Transverse colon (tissue), 4 donors: ENCODE measurements around the gene NAA11. TPM values are rescaled to one million over a fixed set of nuclear protein-coding genes. Genes with fewer than 3 reads are reported as not detected.
"Not testable (repeated sequence)": the region's sequence is repeated elsewhere in the genome, so short reads cannot be mapped to it uniquely, and the experiment has no call there.

ENCODE experiments used
- DNase-seq: peaks from one replicate; pipeline ENCODE4 v3.0.0-alpha.2; 2019
- H3K27ac ChIP-seq, 4 donors: fragments of 200-600 bp; sonication (generic); 2 replicates each; pipeline ENCODE4 v1.5.1; 2016 to 2018; ENCODE audit warnings: inconsistent platforms in 4 of 4
- H3K27me3 ChIP-seq: fragments of 200-600 bp; sonication (generic); 2 replicates; pipeline ENCODE4 v1.5.1; 2017; ENCODE audit warnings: inconsistent platforms
- H3K36me3 ChIP-seq, 4 donors: fragments of 200-600 bp; sonication (generic); 2 replicates each; pipeline ENCODE4 v1.5.1; 2017 to 2019; ENCODE audit warnings: inconsistent platforms in 4 of 4
- H3K4me1 ChIP-seq, 4 donors: fragments of 200-600 bp; sonication (generic); 2 replicates each; pipeline ENCODE4 v1.5.1; 2017 to 2020; ENCODE audit warnings: inconsistent platforms in 4 of 4
- H3K4me3 ChIP-seq, 4 donors: fragments of 200-600 bp; sonication (generic); 1 replicate in 1 of 4; 2 replicates in 3 of 4; pipeline versions ENCODE4 v1.5.1 to v1.6.1; 2017 to 2019; ENCODE audit warnings: inconsistent platforms in 4 of 4
- H3K9me3 ChIP-seq, 2 donors: fragments of 200-600 bp; sonication (generic); 2 replicates each; pipeline ENCODE4 v1.5.1; 2017 to 2019; ENCODE audit warnings: inconsistent platforms in 2 of 2
- EP300 ChIP-seq: sonication (generic); formaldehyde crosslinking; IDR thresholded peaks from one replicate; pipeline ENCODE4 v1.6.1; 2017; ENCODE audit warnings: antibody characterized with exemption, low read depth
- POLR2A ChIP-seq: fragments of 450-650 bp; IDR thresholded peaks from one replicate; pipeline ENCODE4 v1.6.1; 2016; ENCODE audit warnings: antibody characterized with exemption, mild to moderate bottlenecking, moderate library complexity
- POLR2AphosphoS5 ChIP-seq, 3 donors: sonication (generic); formaldehyde crosslinking; IDR thresholded peaks; one replicate each; pipeline ENCODE4 v1.6.1; 2016; ENCODE audit warnings: antibody characterized with exemption in 3 of 3
- WGBS, 2 donors: methylation state at CpG; one replicate each; pipeline ENCODE4 v1.1.5; 2018; ENCODE audit warnings: low coverage in 1 of 2; 5-methylcytosine and 5-hydroxymethylcytosine counted together
- in situ Hi-C, 4 donors: fragments of 200-750 bp; cut with MboI; loops; one replicate each; pipeline versions ENCODE4 v1.15.0 to v1.15.1; 2017; ENCODE audit warnings: low sequenced_read_pairs in 3 of 4, low pct_ligation_motif_present in 1 of 4, low pct_unique_long_range_greater_than_20kb in 1 of 4
- intact Hi-C: fragments of 100-400 bp; cut with DNase I; formaldehyde crosslinking; loops from one replicate; pipeline ENCODE4 v1.15.1; 2023; ENCODE audit warnings: low total_unique reads
- total RNA-seq, 4 donors: library from RNA; depleted of rRNA; stranded (reverse); fragments of >200 nt; gene quantifications; one replicate each; pipeline ENCODE4 v1.1.0, GENCODE V29; 2016
- TF ChIP-seq, protein P1 (sequence below), 5 experiments: fragments of 200-600 bp in 3 of 5; fragments of 450-650 bp in 2 of 5; sonication (generic) in 3 of 5; IDR thresholded peaks; 1 replicate in 2 of 5; 2 replicates in 3 of 5; pipeline ENCODE4 v1.5.1; 2016 to 2017; ENCODE audit warnings: antibody characterized with exemption in 5 of 5, inconsistent platforms in 3 of 5, mild to moderate bottlenecking in 2 of 5, moderate library complexity in 1 of 5

NAA11 gene
- total RNA-seq, 4 donors from 2014 or later, result not detected

DNA sequence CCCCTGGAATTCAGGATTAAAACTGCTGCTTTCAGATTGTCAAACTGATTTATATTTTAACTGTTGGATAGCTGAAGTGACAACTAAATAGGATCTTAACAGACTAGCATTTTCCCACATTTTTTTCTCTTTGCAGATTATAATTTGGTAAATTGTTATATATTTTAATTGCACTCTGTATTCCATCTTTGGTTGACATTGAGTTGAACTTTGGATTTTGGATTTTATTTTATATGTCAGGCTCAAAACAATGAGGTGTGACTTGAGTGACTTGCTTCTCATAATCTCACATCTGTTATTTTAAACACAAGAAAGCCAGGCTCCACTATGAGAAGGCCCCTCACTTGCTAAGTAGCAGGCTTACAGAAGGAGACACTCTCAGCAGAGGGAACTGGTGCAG, 38.1 kb downstream of the NAA11 start:
- intact Hi-C loops, result no loop called here
- DNase-seq, result no peak
- H3K9me3 ChIP-seq, result no peaks in the 10 kb centered on the region
- TF ChIP-seq POLR2AphosphoS5 (IDR thresholded peaks at IDR 0.05) (no peak), POLR2A (no peak), EP300 (no peak)
- TF ChIP-seq, protein P1, sequence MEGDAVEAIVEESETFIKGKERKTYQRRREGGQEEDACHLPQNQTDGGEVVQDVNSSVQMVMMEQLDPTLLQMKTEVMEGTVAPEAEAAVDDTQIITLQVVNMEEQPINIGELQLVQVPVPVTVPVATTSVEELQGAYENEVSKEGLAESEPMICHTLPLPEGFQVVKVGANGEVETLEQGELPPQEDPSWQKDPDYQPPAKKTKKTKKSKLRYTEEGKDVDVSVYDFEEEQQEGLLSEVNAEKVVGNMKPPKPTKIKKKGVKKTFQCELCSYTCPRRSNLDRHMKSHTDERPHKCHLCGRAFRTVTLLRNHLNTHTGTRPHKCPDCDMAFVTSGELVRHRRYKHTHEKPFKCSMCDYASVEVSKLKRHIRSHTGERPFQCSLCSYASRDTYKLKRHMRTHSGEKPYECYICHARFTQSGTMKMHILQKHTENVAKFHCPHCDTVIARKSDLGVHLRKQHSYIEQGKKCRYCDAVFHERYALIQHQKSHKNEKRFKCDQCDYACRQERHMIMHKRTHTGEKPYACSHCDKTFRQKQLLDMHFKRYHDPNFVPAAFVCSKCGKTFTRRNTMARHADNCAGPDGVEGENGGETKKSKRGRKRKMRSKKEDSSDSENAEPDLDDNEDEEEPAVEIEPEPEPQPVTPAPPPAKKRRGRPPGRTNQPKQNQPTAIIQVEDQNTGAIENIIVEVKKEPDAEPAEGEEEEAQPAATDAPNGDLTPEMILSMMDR (IDR thresholded peaks at IDR 0.05), result no peak
- H3K4me3 ChIP-seq, result no peak overlapping the region
- H3K27ac ChIP-seq, result peak overlapping the region in 2 of 4 donors; percentile 16 to 24
- H3K36me3 ChIP-seq, result no peaks in the 10 kb centered on the region
- H3K27me3 ChIP-seq, result no peaks in the 10 kb centered on the region
- in situ Hi-C loops, result no loop called here
- peaks cover 2 to 31% (median 12%) of the 10 kb centered on the region in 4 donors for H3K4me1 ChIP-seq

DNA sequence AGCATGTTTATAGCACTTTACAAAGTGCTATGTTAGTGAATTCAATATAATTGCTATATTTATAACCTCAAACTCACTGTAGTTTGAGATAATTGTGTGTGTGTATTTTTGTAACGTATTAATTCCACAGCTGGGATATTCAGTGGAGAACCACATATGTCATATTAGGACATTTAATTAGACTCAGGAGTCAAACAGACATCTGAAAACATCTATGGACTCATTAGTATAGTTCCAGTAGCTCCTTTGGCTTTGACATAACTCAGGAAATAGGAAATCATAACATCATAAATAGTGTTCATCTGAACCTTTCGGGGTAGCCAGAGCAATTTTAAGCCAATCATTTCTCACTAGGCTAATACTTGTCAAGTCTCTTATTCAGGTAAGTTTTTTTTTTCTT, 38.8 kb downstream of the NAA11 start:
- H3K36me3 ChIP-seq, result no peaks in the 10 kb centered on the region
- in situ Hi-C loops (no loop called here), intact Hi-C loops (no loop called here)
- no peaks in the 10 kb centered on the region for H3K27me3 ChIP-seq
- H3K4me3 ChIP-seq, result no peak overlapping the region
- TF ChIP-seq POLR2A, result no peak
- TF ChIP-seq EP300, result no peak
- no peak for TF ChIP-seq POLR2AphosphoS5 (IDR thresholded peaks at IDR 0.05)
- TF ChIP-seq, protein P1 (IDR thresholded peaks at IDR 0.05), result no peak
- H3K27ac ChIP-seq, result peak overlapping the region in 1 of 4 donors; percentile 24
- 55 to 75% methylated on average over 2 of the region's 2 CpGs for WGBS, 2 donors
- peaks cover 2 to 31% (median 12%) of the 10 kb centered on the region in 4 donors for H3K4me1 ChIP-seq
- H3K9me3 ChIP-seq, result no peaks in the 10 kb centered on the region
- no peak for DNase-seq

DNA sequence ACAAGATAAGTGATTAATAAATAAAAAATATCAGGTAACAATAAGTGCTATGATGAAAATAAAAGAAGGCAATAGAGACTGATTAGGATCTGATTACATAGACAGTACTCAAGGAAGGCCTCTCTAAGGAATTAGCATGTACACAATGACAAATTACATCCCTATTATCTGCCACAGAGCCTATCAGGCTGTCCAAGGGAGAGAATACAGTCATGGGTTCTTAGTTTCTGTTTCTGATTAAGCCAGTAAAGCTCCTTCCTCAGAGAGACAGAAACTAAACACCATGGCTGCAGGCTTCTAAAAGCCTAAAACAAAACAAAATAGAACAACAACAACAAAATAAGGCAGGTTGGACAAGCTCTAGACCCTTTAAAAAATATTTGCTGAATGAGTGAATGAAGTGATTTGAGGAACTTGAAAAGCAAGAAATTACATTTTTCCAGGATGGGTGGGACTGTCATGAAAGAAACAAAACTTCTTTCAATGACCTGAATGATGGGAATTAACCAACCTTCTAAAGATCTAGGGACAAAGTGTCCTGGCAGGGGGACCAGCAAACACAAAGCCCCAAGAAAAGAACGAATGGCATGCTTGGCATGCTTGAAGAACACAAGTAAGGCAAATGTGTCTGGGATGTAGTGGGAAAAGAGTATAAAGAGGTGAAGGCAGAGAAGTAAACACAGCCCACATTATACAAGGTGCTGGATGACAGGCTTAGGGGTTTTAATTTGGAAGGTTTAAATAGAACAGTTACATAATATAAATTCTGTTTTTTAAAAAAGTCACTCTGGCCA, 44.1 kb downstream of the NAA11 start:
- H3K36me3 ChIP-seq, result no peaks in the 10 kb centered on the region
- peaks cover 0 to 26% (median 6%) of the 10 kb centered on the region in 4 donors for H3K4me1 ChIP-seq
- no peak for TF ChIP-seq EP300
- TF ChIP-seq POLR2AphosphoS5 (IDR thresholded peaks at IDR 0.05), result no peak
- TF ChIP-seq, protein P1 (IDR thresholded peaks at IDR 0.05), result no peak
- no peak for TF ChIP-seq POLR2A
- 21 to 48% methylated on average over 1 of the region's 1 CpG for WGBS, 2 donors
- H3K27me3 ChIP-seq, result no peaks in the 10 kb centered on the region
- DNase-seq, result no peak
- no peak overlapping the region for H3K4me3 ChIP-seq
- no peak overlapping the region for H3K27ac ChIP-seq
- no peaks in the 10 kb centered on the region for H3K9me3 ChIP-seq
- in situ Hi-C loops (no loop called here), intact Hi-C loops (no loop called here)

DNA sequence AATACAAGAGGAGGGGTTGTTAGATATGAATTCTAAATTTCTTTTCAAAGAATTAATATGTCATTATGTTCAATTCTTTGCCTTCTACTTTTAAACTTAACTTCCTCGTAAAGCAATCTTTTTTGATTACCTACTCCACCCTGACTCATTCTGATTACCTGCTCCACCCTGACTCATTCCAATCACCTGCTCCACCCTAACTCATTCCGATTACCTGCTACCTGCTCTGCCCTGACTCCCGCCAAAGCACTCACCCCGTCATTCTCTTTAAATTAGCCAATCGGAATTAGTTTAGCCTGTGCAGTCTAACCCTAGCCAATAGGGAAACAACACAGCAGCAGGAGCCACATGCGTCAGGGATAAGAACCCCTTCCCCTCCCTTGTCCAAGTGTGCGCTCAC, 48.4 kb downstream of the NAA11 start:
- Histone ChIP-seq H3K4me1 (peaks cover 0 to 25% (median 2%) of the 10 kb centered on the region in 4 donors), H3K27ac (peak overlapping the region in 3 of 4 donors; percentile 46 to 56 (median 52))
- intact Hi-C loops, H3K36me3 ChIP-seq, H3K9me3 ChIP-seq, H3K27me3 ChIP-seq, in situ Hi-C loops, H3K4me3 ChIP-seq: not testable (repeated sequence)
- peak; percentile 25 for DNase-seq
- WGBS, 2 donors, result 49 to 65% methylated on average over 7 of the region's 7 CpGs
